PC-9 (cell line): ENCODE data around the gene SERTAD4.

Experiments
- CTCF ChIP-seq: fragments of 200-600 bp; sonication (generic); conservative IDR thresholded peaks from 2 replicates; pipeline ENCODE4 v1.6.1; 2017; ENCODE audit warnings: mixed run types, antibody characterized with exemption, mild to moderate bottlenecking, moderate library complexity
- EZH2 ChIP-seq: fragments of 200-600 bp; sonication (generic); IDR thresholded peaks from 2 replicates; pipeline ENCODE4 v1.8.0; 2017; ENCODE audit warnings: antibody characterized with exemption, low read depth

GRCh38 chr1:210237981-210238380 is 5.4 kb downstream of the SERTAD4 start:
- TF ChIP-seq CTCF = no peak
- no peak for TF ChIP-seq EZH2
